Measurements from ENCODE around the gene MLF2. TPM values are rescaled to one million over a fixed set of nuclear protein-coding genes. Genes with fewer than 3 reads are reported as not detected.
A peak's percentile ranks its signal among the peaks of the same experiment; 100 is the strongest.

The MLF2 gene
- total and polyA plus RNA-seq, 10 of the 15 experiments (the other 5 are each of a cell fraction or from before 2014, with no cell fraction given): 13.5 to 222 (median 130) TPM

- FAIRE-seq (peak; percentile 13), DNase-seq (ENCODE audit: low read depth, low spot score) (no peak), ATAC-seq (peak; percentile 82)
- H3K4me2 ChIP-seq (ENCODE audit: control insufficient read depth, insufficient read depth): peak overlapping the region; percentile 44
- no peaks in the 10 kb centered on the region; the same call in 1 of the 2 replicates for H3K79me2 ChIP-seq (ENCODE audit: control insufficient read depth, insufficient read depth, low read length)
- peaks cover 6 to 10% of the 10 kb centered on the region in 2 experiments; a peak in 3 of 4 replicates for H3K36me3 ChIP-seq (ENCODE audit: control insufficient read depth in 2 of 2, insufficient read depth in 2 of 2, low read length in 1 of 2)
- H3K27ac ChIP-seq (ENCODE audit: control insufficient read depth, insufficient read depth): peak overlapping the region; percentile 76
- H3K4me3 ChIP-seq: no peak overlapping the region
- no peaks in the 10 kb centered on the region for H4K20me1 ChIP-seq (ENCODE audit: control insufficient read depth, insufficient read depth)
- peak overlapping the region; percentile 67 for H2AFZ ChIP-seq (ENCODE audit: control insufficient read depth, low read depth, low read length)
- 47% methylated on average over 13 of the region's 13 CpGs for WGBS (ENCODE audit: insufficient coverage, insufficient replicate concordance, low lambda C conversion rate, missing lambda C conversion rate)
- peaks cover 13% of the 10 kb centered on the region for H3K4me1 ChIP-seq (ENCODE audit: control insufficient read depth, insufficient read depth, low read length)
- ChIA-PET CTCF (interaction anchor here (0.7 to 0.8 kb wide), 4 partner anchors 8 to 79 kb away, joined by 3 to 4 read pairs (median 3); partner anchors contain the start of gene MLF2), RAD21 (ENCODE audit: unreplicated experiment) (interaction anchor here (0.8 to 1.7 kb wide), 3 partner anchors 8 to 22 kb away, joined by 3 to 5 read pairs (median 5); partner anchors contain the start of genes COPS7A and MLF2), POLR2A (interaction anchor here (0.6 kb wide), 3 partner anchors 21 to 169 kb away, joined by 3 to 6 read pairs (median 4); partner anchors contain the start of gene ENO2), SMC1A (ENCODE audit: uncharacterized antibody, unreplicated experiment) (interaction anchor here (1.3 kb wide), 1 partner anchor 9 kb away, joined by 3 read pairs; no protein-coding TSS in a partner anchor)
- in situ Hi-C loops (cut with MboI): no loop called here
- peaks cover 5% of the 10 kb centered on the region for H3K9me3 ChIP-seq (replicated peaks; ENCODE audit: control insufficient read depth, insufficient read depth, low read length)
- BruUV-seq (replicated peaks): no TSS peak
- H3K9ac ChIP-seq (ENCODE audit: control insufficient read depth, insufficient read depth, low read length): peak overlapping the region; percentile 58
- intact Hi-C loops (cut with micrococcal nuclease; ENCODE audit: unreplicated experiment): no loop called here
- no peaks in the 10 kb centered on the region for H3K27me3 ChIP-seq (replicated peaks in 1 of 2; ENCODE audit: control insufficient read depth in 2 of 2, insufficient read depth in 2 of 2, low read length in 1 of 2)
- TF ChIP-seq PAX5 (IDR thresholded peaks at IDR 0.05; ENCODE audit: borderline replicate concordance, low read depth, low read length) (no peak), EED (IDR thresholded peaks at IDR 0.05; ENCODE audit: low read depth) (no peak), RB1 (IDR thresholded peaks at IDR 0.05; ENCODE audit: borderline replicate concordance) (no peak), STAT1 (conservative IDR thresholded peaks at IDR 0.05) (no peak), CBFB (IDR thresholded peaks at IDR 0.05; ENCODE audit: low read depth) (no peak), TAF1 (IDR thresholded peaks at IDR 0.05; ENCODE audit: borderline replicate concordance, low read depth, low read length) (0 out of 2 replicates have a peak, but pooled peaks have one; percentile 31), YY1 (IDR thresholded peaks at IDR 0.05; ENCODE audit: low read depth, low read length) (0 out of 2 replicates have a peak, but pooled peaks have one; percentile 51), MTA3 (IDR thresholded peaks at IDR 0.05; ENCODE audit: borderline replicate concordance, low read length) (peak; percentile 23; the same call in 1 of the 2 replicates), HCFC1 (IDR thresholded peaks at IDR 0.05; ENCODE audit: low read length) (no peak), ZBED1 (IDR thresholded peaks at IDR 0.05; ENCODE audit: borderline replicate concordance) (peak; percentile 33; the same call in 1 of the 2 replicates), GABPA (IDR thresholded peaks at IDR 0.05; ENCODE audit: low read depth) (peak; percentile 67), ESRRA (IDR thresholded peaks at IDR 0.05; ENCODE audit: low read length) (no peak), GATAD2B (conservative IDR thresholded peaks at IDR 0.05; ENCODE audit: low read depth) (no peak), SREBF1 (IDR thresholded peaks at IDR 0.05; ENCODE audit: low read length) (no peak), BACH1 (IDR thresholded peaks at IDR 0.05; ENCODE audit: borderline replicate concordance) (0 out of 2 replicates have a peak, but pooled peaks have one; percentile 17), POU2F2 (IDR thresholded peaks at IDR 0.05; ENCODE audit: borderline replicate concordance, low read depth, low read length) (no peak), SPI1 (IDR thresholded peaks at IDR 0.05; ENCODE audit: borderline replicate concordance, insufficient read depth, low read depth, low read length) (peak; percentile 95), ZBTB40 (IDR thresholded peaks at IDR 0.05; ENCODE audit: borderline replicate concordance) (peak; percentile 61; the same call in 1 of the 2 replicates), RUNX3 (IDR thresholded peaks at IDR 0.05; ENCODE audit: low read length) (peak; percentile 43), ELK1 (IDR thresholded peaks at IDR 0.05; ENCODE audit: low read depth, low read length) (no peak)
Measured at GRCh38 chr12:6745741-6746525, 7.0 kb downstream of the MLF2 start.

Data from GM12878 (cell line).